Transverse colon (tissue), 4 donors: ENCODE results near the gene RSPO3. TPM values are rescaled to one million over a fixed set of nuclear protein-coding genes. Genes with fewer than 3 reads are reported as not detected.

ENCODE experiments used
- DNase-seq: peaks from one replicate; pipeline ENCODE4 v3.0.0-alpha.2; 2019
- H3K27ac ChIP-seq, 4 donors: fragments of 200-600 bp; sonication (generic); 2 replicates each; pipeline ENCODE4 v1.5.1; 2016 to 2018; ENCODE audit warnings: inconsistent platforms in 4 of 4
- H3K27me3 ChIP-seq: fragments of 200-600 bp; sonication (generic); 2 replicates; pipeline ENCODE4 v1.5.1; 2017; ENCODE audit warnings: inconsistent platforms
- H3K36me3 ChIP-seq, 4 donors: fragments of 200-600 bp; sonication (generic); 2 replicates each; pipeline ENCODE4 v1.5.1; 2017 to 2019; ENCODE audit warnings: inconsistent platforms in 4 of 4
- H3K4me1 ChIP-seq, 4 donors: fragments of 200-600 bp; sonication (generic); 2 replicates each; pipeline ENCODE4 v1.5.1; 2017 to 2020; ENCODE audit warnings: inconsistent platforms in 4 of 4
- H3K4me3 ChIP-seq, 4 donors: fragments of 200-600 bp; sonication (generic); 1 replicate in 1 of 4; 2 replicates in 3 of 4; pipeline versions ENCODE4 v1.5.1 to v1.6.1; 2017 to 2019; ENCODE audit warnings: inconsistent platforms in 4 of 4
- H3K9me3 ChIP-seq, 2 donors: fragments of 200-600 bp; sonication (generic); 2 replicates each; pipeline ENCODE4 v1.5.1; 2017 to 2019; ENCODE audit warnings: inconsistent platforms in 2 of 2
- EP300 ChIP-seq: sonication (generic); formaldehyde crosslinking; IDR thresholded peaks from one replicate; pipeline ENCODE4 v1.6.1; 2017; ENCODE audit warnings: antibody characterized with exemption, low read depth
- POLR2A ChIP-seq: fragments of 450-650 bp; IDR thresholded peaks from one replicate; pipeline ENCODE4 v1.6.1; 2016; ENCODE audit warnings: antibody characterized with exemption, mild to moderate bottlenecking, moderate library complexity
- POLR2AphosphoS5 ChIP-seq, 3 donors: sonication (generic); formaldehyde crosslinking; IDR thresholded peaks; one replicate each; pipeline ENCODE4 v1.6.1; 2016; ENCODE audit warnings: antibody characterized with exemption in 3 of 3
- WGBS, 2 donors: methylation state at CpG; one replicate each; pipeline ENCODE4 v1.1.5; 2018; ENCODE audit warnings: low coverage in 1 of 2; 5-methylcytosine and 5-hydroxymethylcytosine counted together
- in situ Hi-C, 4 donors: fragments of 200-750 bp; cut with MboI; loops; one replicate each; pipeline versions ENCODE4 v1.15.0 to v1.15.1; 2017; ENCODE audit warnings: low sequenced_read_pairs in 3 of 4, low pct_ligation_motif_present in 1 of 4, low pct_unique_long_range_greater_than_20kb in 1 of 4
- intact Hi-C: fragments of 100-400 bp; cut with DNase I; formaldehyde crosslinking; loops from one replicate; pipeline ENCODE4 v1.15.1; 2023; ENCODE audit warnings: low total_unique reads
- total RNA-seq, 4 donors: library from RNA; depleted of rRNA; stranded (reverse); fragments of >200 nt; gene quantifications; one replicate each; pipeline ENCODE4 v1.1.0, GENCODE V29; 2016
- TF ChIP-seq, protein P1 (sequence below), 5 experiments: fragments of 200-600 bp in 3 of 5; fragments of 450-650 bp in 2 of 5; sonication (generic) in 3 of 5; IDR thresholded peaks; 1 replicate in 2 of 5; 2 replicates in 3 of 5; pipeline ENCODE4 v1.5.1; 2016 to 2017; ENCODE audit warnings: antibody characterized with exemption in 5 of 5, inconsistent platforms in 3 of 5, mild to moderate bottlenecking in 2 of 5, moderate library complexity in 1 of 5

RSPO3 gene
- total RNA-seq, 4 donors from 2014 or later, result 0.80 to 5.2 (median 2.7) TPM

- WGBS, 2 donors, result 85 to 86% methylated on average over 1 of the region's 1 CpG
- in situ Hi-C loops, result no loop called here
- TF ChIP-seq EP300 (no peak), POLR2AphosphoS5 (IDR thresholded peaks at IDR 0.05) (no peak), POLR2A (no peak)
- TF ChIP-seq, protein P1, sequence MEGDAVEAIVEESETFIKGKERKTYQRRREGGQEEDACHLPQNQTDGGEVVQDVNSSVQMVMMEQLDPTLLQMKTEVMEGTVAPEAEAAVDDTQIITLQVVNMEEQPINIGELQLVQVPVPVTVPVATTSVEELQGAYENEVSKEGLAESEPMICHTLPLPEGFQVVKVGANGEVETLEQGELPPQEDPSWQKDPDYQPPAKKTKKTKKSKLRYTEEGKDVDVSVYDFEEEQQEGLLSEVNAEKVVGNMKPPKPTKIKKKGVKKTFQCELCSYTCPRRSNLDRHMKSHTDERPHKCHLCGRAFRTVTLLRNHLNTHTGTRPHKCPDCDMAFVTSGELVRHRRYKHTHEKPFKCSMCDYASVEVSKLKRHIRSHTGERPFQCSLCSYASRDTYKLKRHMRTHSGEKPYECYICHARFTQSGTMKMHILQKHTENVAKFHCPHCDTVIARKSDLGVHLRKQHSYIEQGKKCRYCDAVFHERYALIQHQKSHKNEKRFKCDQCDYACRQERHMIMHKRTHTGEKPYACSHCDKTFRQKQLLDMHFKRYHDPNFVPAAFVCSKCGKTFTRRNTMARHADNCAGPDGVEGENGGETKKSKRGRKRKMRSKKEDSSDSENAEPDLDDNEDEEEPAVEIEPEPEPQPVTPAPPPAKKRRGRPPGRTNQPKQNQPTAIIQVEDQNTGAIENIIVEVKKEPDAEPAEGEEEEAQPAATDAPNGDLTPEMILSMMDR (IDR thresholded peaks at IDR 0.05), result no peak
- Histone ChIP-seq H3K36me3 (no peaks in the 10 kb centered on the region), H3K27me3 (no peaks in the 10 kb centered on the region), H3K4me1 (no peaks in the 10 kb centered on the region), H3K27ac (no peak overlapping the region), H3K4me3 (no peak overlapping the region), H3K9me3 (no peaks in the 10 kb centered on the region)
- intact Hi-C loops, result no loop called here
- no peak for DNase-seq
Observed at GRCh38 chr6:127204281-127204680, 85.8 kb downstream of the RSPO3 start.

GRCh38 chr6:127205036-127205435 lies 86.6 kb downstream of the RSPO3 start:
- no peaks in the 10 kb centered on the region for H3K4me1 ChIP-seq
- no peaks in the 10 kb centered on the region for H3K36me3 ChIP-seq
- in situ Hi-C loops, result no loop called here
- TF ChIP-seq, protein P1 (IDR thresholded peaks at IDR 0.05), result no peak
- TF ChIP-seq POLR2A (no peak), EP300 (no peak), POLR2AphosphoS5 (IDR thresholded peaks at IDR 0.05) (no peak)
- H3K27ac ChIP-seq, result no peak overlapping the region
- H3K4me3 ChIP-seq, result no peak overlapping the region
- intact Hi-C loops, result no loop called here
- WGBS, 2 donors, result 51 to 67% methylated on average over 2 of the region's 2 CpGs
- H3K9me3 ChIP-seq, result no peaks in the 10 kb centered on the region
- no peaks in the 10 kb centered on the region for H3K27me3 ChIP-seq
- no peak for DNase-seq

- H3K4me3 ChIP-seq, result no peak overlapping the region
- TF ChIP-seq, protein P1 (IDR thresholded peaks at IDR 0.05), result no peak
- TF ChIP-seq POLR2A (no peak), EP300 (no peak), POLR2AphosphoS5 (IDR thresholded peaks at IDR 0.05) (no peak)
- H3K36me3 ChIP-seq, result no peaks in the 10 kb centered on the region
- no peak for DNase-seq
- H3K4me1 ChIP-seq, result no peaks in the 10 kb centered on the region
- H3K27me3 ChIP-seq, result no peaks in the 10 kb centered on the region
- in situ Hi-C loops, result no loop called here
- no peaks in the 10 kb centered on the region for H3K9me3 ChIP-seq
- intact Hi-C loops, result no loop called here
- no peak overlapping the region for H3K27ac ChIP-seq
Observed at GRCh38 chr6:127206531-127207095, 88.1 kb downstream of the RSPO3 start.

GRCh38 chr6:127207591-127208120 lies 89.2 kb downstream of the RSPO3 start:
- in situ Hi-C loops (no loop called here), intact Hi-C loops (no loop called here)
- no peak overlapping the region for H3K27ac ChIP-seq
- TF ChIP-seq POLR2A (no peak), EP300 (no peak)
- TF ChIP-seq, protein P1 (IDR thresholded peaks at IDR 0.05), result no peak
- no peaks in the 10 kb centered on the region for H3K9me3 ChIP-seq
- DNase-seq, result no peak
- no peak overlapping the region for H3K4me3 ChIP-seq
- no peaks in the 10 kb centered on the region for H3K4me1 ChIP-seq
- no peaks in the 10 kb centered on the region for H3K27me3 ChIP-seq
- H3K36me3 ChIP-seq, result no peaks in the 10 kb centered on the region
- WGBS, 2 donors, result 63 to 71% methylated on average over 4 of the region's 4 CpGs
